ENCODE results near the gene ADAMTSL1. TPM values are rescaled to one million over a fixed set of nuclear protein-coding genes. Genes with fewer than 3 reads are reported as not detected.

The ADAMTSL1 gene
- total RNA-seq, 1 donor from 2014 or later: 12.6 TPM

GRCh38 chr9:18673179-18673578 lies 199.2 kb downstream of the ADAMTSL1 start:
- peaks cover 14% of the 10 kb centered on the region for H3K36me3 ChIP-seq (ENCODE audit: insufficient read depth, low read length)
- H3K9ac ChIP-seq (ENCODE audit: low read length): no peak overlapping the region
- H4K20me1 ChIP-seq (ENCODE audit: insufficient read depth, low read length): no peaks in the 10 kb centered on the region
- no peak overlapping the region for H3K4me3 ChIP-seq (ENCODE audit: insufficient read depth, low read depth, low read length)
- no peaks in the 10 kb centered on the region for H3K27me3 ChIP-seq (ENCODE audit: insufficient read depth, low read length)
- DNase-seq (ENCODE audit: low read depth) (no peak), FAIRE-seq (no peak)
- Mint-ChIP-seq H3K27ac (ENCODE audit: unreplicated experiment) (no peak overlapping the region), H3K4me1 (ENCODE audit: low read depth, unreplicated experiment) (peaks cover 1% of the 10 kb centered on the region), H3K9me3 (ENCODE audit: unreplicated experiment) (no peaks in the 10 kb centered on the region), H3K27me3 (ENCODE audit: low read depth, unreplicated experiment) (no peaks in the 10 kb centered on the region), H3K36me3 (ENCODE audit: low read depth, unreplicated experiment) (no peaks in the 10 kb centered on the region), H3K4me3 (ENCODE audit: unreplicated experiment) (no peak overlapping the region)
- H3K4me1 ChIP-seq (ENCODE audit: insufficient read depth, low read length): no peaks in the 10 kb centered on the region
- TF ChIP-seq EZH2 (IDR thresholded peaks at IDR 0.05; ENCODE audit: insufficient read depth, low read length) (no peak), CTCF (IDR thresholded peaks at IDR 0.05; ENCODE audit: insufficient read depth, low read depth, low read length) (no peak)
- no peak overlapping the region for H3K27ac ChIP-seq (ENCODE audit: low read depth, low read length)
- H3K9me3 ChIP-seq (ENCODE audit: insufficient read depth, low read depth, low read length): no peaks in the 10 kb centered on the region
- no peak overlapping the region for H3K4me2 ChIP-seq (ENCODE audit: low read length)
- H2AFZ ChIP-seq (ENCODE audit: low read depth, low read length): no peak overlapping the region
- H3K79me2 ChIP-seq (ENCODE audit: insufficient read depth, low read length): no peaks in the 10 kb centered on the region

GRCh38 chr9:18675332-18675731 lies 201.4 kb downstream of the ADAMTSL1 start:
- Histone ChIP-seq H3K9ac (ENCODE audit: low read length) (no peak overlapping the region), H3K4me2 (ENCODE audit: low read length) (no peak overlapping the region), H3K79me2 (ENCODE audit: insufficient read depth, low read length) (no peaks in the 10 kb centered on the region), H4K20me1 (ENCODE audit: insufficient read depth, low read length) (no peaks in the 10 kb centered on the region), H3K27ac (ENCODE audit: low read depth, low read length) (no peak overlapping the region), H3K9me3 (ENCODE audit: insufficient read depth, low read depth, low read length) (no peaks in the 10 kb centered on the region), H3K27me3 (ENCODE audit: insufficient read depth, low read length) (no peaks in the 10 kb centered on the region), H3K4me1 (ENCODE audit: insufficient read depth, low read length) (no peaks in the 10 kb centered on the region), H2AFZ (ENCODE audit: low read depth, low read length) (no peak overlapping the region), H3K4me3 (ENCODE audit: insufficient read depth, low read depth, low read length) (no peak overlapping the region), H3K36me3 (ENCODE audit: insufficient read depth, low read length) (peaks cover 22% of the 10 kb centered on the region)
- FAIRE-seq (no peak), DNase-seq (ENCODE audit: low read depth) (no peak)
- H3K27ac Mint-ChIP-seq (ENCODE audit: unreplicated experiment): no peak overlapping the region
- H3K9me3 Mint-ChIP-seq (ENCODE audit: unreplicated experiment): no peaks in the 10 kb centered on the region
- no peak overlapping the region for H3K4me3 Mint-ChIP-seq (ENCODE audit: unreplicated experiment)
- H3K27me3 Mint-ChIP-seq (ENCODE audit: low read depth, unreplicated experiment): no peaks in the 10 kb centered on the region
- TF ChIP-seq CTCF (IDR thresholded peaks at IDR 0.05; ENCODE audit: insufficient read depth, low read depth, low read length): no peak
- TF ChIP-seq EZH2 (IDR thresholded peaks at IDR 0.05; ENCODE audit: insufficient read depth, low read length): no peak
- no peaks in the 10 kb centered on the region for H3K36me3 Mint-ChIP-seq (ENCODE audit: low read depth, unreplicated experiment)
- H3K4me1 Mint-ChIP-seq (ENCODE audit: low read depth, unreplicated experiment): peaks cover 1% of the 10 kb centered on the region

- Histone ChIP-seq H3K79me2 (ENCODE audit: insufficient read depth, low read length) (no peaks in the 10 kb centered on the region), H3K27me3 (ENCODE audit: insufficient read depth, low read length) (no peaks in the 10 kb centered on the region), H3K4me2 (ENCODE audit: low read length) (no peak overlapping the region), H3K36me3 (ENCODE audit: insufficient read depth, low read length) (peaks cover 26% of the 10 kb centered on the region), H3K4me1 (ENCODE audit: insufficient read depth, low read length) (no peaks in the 10 kb centered on the region), H2AFZ (ENCODE audit: low read depth, low read length) (no peak overlapping the region), H3K27ac (ENCODE audit: low read depth, low read length) (no peak overlapping the region), H3K4me3 (ENCODE audit: insufficient read depth, low read depth, low read length) (no peak overlapping the region), H4K20me1 (ENCODE audit: insufficient read depth, low read length) (no peaks in the 10 kb centered on the region), H3K9ac (ENCODE audit: low read length) (no peak overlapping the region), H3K9me3 (ENCODE audit: insufficient read depth, low read depth, low read length) (no peaks in the 10 kb centered on the region)
- Mint-ChIP-seq H3K36me3 (ENCODE audit: low read depth, unreplicated experiment) (no peaks in the 10 kb centered on the region), H3K27ac (ENCODE audit: unreplicated experiment) (no peak overlapping the region), H3K4me3 (ENCODE audit: unreplicated experiment) (no peak overlapping the region), H3K4me1 (ENCODE audit: low read depth, unreplicated experiment) (peaks cover 1% of the 10 kb centered on the region), H3K9me3 (ENCODE audit: unreplicated experiment) (no peaks in the 10 kb centered on the region), H3K27me3 (ENCODE audit: low read depth, unreplicated experiment) (no peaks in the 10 kb centered on the region)
- FAIRE-seq (no peak), DNase-seq (ENCODE audit: low read depth) (no peak)
- no peak for TF ChIP-seq EZH2 (IDR thresholded peaks at IDR 0.05; ENCODE audit: insufficient read depth, low read length)
- TF ChIP-seq CTCF (IDR thresholded peaks at IDR 0.05; ENCODE audit: insufficient read depth, low read depth, low read length): no peak
Measured at GRCh38 chr9:18675973-18676372, 202.0 kb downstream of the ADAMTSL1 start.

Data from astrocyte (in vitro differentiated cells and primary cell).